GM21447 (cell line): Measurements from ENCODE around the gene VPS13A.
"Not testable (repeated sequence)": the region's sequence is repeated elsewhere in the genome, so short reads cannot be mapped to it uniquely, and the experiment has no call there.

Experiments
- ATAC-seq: cut with Tn5 transposase; IDR thresholded peaks from one replicate; pipeline ENCODE4 v1.9.1; 2021; ENCODE audit not compliant: unreplicated experiment

The VPS13A gene

GRCh38 chr9:77421506-77422265, 244.4 kb downstream of the VPS13A start:
- ATAC-seq: no peak

DNA sequence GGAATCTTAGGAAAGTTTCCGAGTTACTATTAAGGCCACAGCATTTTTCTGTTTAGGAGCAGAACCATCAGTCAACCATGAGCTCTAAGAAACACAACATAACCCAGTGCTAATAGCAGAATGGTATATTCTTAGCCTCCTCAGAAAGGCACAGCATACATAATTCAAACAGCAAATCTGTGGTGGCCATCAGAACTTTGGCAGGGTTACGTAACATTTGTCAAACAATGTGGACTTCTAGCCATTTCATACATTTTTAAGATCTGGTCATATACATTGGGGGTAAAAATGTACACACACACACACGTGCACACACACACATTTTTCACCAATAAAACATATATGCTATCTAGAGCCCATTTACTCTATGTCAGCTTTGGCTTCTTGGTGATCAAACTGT, 245.6 kb downstream of the VPS13A start:
- ATAC-seq: no peak

- ATAC-seq: no peak
Observed at GRCh38 chr9:77423841-77424240, 246.5 kb downstream of the VPS13A start.

DNA sequence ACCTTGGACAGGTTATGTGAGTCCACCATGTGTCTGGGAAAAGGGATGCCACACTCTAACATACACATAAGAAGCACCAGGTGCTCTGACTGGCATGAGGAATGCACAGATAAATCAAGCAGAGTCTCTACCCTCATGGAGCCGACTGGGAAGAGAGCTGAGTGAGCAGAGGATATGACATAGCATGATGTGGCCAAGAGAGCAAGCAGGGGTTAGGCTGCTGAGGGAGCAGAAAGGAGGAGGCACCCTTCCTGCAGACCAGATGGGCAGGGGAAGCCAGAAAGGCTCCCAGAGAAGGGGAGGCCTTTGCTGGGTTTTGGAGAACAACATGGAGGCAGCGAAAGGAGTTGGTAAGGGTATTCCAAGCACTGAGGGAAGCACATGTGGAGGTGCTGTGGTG, 247.7 kb downstream of the VPS13A start:
- no peak for ATAC-seq

DNA sequence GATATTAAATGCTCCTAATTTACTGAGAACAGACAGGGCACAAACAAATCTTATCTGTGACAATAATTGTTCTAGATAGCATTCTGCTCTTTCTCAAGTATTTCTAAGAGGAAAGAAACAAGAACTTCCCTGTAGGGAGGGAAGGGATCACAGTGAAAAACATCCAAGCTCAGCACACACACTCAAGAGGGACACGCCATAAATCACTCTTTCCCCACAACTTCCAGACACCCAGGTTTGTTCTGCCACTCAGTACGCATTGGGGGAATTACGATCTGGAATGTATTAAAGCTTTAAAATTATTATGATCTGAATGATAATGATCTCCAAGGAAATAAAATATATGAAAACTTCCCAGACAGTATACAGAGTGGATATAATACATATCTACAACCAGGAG, 249.4 kb downstream of the VPS13A start:
- ATAC-seq: no peak

DNA sequence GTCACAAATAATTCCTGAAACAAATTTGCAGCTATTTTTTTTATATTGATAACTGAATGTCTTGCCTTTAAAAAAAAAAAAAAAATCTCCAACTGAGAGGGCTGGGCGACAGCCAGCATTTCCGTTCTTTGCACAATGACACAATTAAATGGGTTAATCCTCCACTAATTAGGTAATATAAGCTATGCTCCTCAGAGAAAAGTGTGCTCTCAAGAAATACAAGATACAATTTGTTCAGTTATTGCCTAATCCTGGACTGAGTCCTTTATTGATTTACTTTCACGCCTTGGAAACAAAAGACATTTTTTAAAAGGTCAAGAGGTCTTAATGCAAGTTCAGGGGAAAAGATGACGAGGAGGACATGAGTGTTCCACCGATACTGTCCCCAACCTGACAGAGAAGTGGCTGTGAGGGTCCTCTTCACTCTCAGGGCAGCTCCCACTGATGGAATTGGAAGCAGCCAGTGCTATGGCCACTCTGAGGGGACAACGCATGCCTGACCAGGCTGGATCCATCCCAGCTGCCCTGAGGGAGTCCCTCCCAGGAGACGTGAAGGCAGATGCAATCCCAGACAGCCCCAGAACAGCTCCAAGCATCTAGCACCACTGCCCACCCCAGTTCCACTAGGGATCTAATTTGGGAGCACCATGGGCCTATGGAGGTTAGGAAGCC, 250.1 kb downstream of the VPS13A start:
- no peak for ATAC-seq

- no peak for ATAC-seq
Observed at GRCh38 chr9:77429928-77430327, 252.6 kb downstream of the VPS13A start.

- ATAC-seq: no peak
Observed at GRCh38 chr9:77432053-77432452, 254.7 kb downstream of the VPS13A start.

DNA sequence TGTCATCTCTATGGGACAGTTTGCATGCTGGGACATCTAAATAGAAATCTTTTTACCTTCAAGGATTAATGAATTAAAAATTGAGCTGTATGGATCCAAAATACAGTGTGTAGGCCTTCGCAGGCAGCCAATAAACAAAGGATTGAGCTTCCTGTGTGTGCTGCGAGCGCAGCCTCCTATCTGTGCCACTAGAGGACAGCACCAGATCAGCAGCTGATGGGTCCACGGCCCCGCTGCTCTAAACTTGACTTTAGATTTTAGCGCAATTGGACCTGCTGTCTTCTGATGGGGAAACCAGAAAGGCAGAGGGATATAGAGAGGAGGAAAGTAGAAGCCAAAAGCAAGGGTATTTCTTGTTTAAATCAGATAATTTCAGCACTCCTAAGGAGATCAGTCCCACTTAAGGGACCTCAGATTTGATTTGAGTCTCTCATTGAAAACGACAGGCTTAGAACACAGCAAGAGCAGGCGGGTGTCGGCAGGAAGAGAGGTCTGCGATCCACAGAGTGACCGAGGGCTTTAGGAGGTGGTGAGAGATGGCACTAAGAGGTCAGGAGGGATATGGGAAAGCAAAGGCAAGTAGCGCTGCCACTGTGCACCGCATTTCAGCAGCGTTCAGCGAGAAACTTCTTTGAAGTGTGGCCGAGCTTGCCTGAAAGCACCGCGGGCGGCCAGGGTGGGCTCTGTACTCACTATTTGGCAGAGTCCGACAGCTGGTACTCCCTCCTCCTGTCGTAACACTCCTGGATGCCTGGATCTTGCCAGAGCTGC, 256.5 kb downstream of the VPS13A start:
- ATAC-seq: no peak

- no peak for ATAC-seq
Observed at GRCh38 chr9:77435277-77435676, 257.9 kb downstream of the VPS13A start.

DNA sequence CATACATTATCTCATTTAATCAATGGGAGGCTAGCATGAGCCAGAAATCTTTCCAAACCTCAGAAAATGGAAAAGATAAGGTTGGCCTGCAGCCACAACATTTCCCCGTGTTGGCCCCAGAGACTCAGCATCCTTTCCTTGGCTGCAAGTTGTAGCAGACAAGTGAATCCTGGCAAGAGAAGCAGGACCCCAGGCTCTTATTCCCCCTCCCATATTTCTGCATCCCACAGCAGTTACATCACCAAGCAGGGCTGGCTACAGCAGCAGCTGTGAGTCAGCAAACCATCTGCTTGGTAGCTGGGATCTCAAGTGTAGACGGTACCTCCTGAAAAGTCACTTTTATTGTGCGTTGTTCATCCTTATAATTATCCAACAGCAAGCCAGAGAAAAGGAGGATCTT, 258.4 kb downstream of the VPS13A start:
- no peak for ATAC-seq

GRCh38 chr9:77438653-77439052, 261.3 kb downstream of the VPS13A start:
- ATAC-seq: no peak

DNA sequence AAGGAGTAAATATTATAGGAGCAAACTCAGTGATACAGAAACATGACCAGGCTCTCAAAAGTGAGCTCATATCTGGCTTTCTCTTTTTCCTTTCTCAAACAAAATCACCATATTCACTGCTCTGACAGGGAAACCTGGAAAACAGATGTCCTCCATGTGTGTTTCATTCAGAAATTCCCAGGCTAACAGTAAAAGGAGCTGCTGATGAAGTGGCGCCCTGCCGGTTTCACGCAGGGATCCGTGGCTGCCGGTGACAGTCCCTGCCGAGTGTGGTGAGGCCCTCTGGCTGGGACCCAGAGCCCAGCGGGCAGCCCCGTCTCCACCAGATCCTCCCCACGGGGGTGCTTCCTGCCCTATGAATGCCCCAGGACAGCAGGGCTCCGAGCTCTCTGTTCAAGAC, 262.7 kb downstream of the VPS13A start:
- ATAC-seq: no peak

DNA sequence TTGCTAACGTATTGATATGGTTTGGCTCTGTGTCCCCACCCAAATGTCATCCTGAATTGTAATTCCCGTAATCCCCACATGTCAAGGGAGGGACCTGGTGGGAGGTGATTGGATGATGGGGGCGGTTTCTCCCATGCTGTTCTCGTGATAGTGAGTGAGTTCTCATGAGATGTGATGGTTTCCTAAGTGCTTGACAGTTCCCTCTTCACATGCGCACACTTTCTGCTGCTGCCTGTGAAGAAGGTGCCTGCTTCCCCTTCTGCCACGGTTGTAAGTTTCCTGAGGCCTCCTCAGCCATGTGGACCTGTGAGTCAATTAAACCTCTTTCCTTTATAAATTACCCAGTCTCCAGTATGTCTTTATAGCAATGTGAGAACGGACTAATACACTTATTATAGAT, 263.8 kb downstream of the VPS13A start:
- not testable (repeated sequence) for ATAC-seq

- no peak for ATAC-seq
Observed at GRCh38 chr9:77442436-77442835, 265.1 kb downstream of the VPS13A start.

DNA sequence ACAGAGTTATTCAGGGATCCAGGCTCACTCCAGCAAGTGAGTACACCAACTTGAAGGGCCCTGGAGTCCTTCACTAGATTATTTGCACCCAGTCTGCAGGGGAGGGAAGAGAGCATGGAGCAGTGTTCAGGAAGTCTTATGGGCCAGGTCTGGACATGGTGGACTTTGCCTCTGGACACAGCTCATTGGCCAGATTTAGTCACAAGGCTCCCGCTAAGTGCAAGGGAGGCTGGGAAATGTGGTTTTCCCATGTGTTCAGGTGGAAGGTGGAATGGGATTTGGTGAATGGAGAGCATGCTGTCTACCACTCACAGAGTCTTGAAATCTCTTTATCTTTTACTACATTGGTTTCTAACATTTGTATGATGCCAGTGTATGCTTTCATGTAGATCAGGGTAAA, 270.3 kb downstream of the VPS13A start:
- no peak for ATAC-seq

- no peak for ATAC-seq
Observed at GRCh38 chr9:77449240-77450084, 272.1 kb downstream of the VPS13A start.

DNA sequence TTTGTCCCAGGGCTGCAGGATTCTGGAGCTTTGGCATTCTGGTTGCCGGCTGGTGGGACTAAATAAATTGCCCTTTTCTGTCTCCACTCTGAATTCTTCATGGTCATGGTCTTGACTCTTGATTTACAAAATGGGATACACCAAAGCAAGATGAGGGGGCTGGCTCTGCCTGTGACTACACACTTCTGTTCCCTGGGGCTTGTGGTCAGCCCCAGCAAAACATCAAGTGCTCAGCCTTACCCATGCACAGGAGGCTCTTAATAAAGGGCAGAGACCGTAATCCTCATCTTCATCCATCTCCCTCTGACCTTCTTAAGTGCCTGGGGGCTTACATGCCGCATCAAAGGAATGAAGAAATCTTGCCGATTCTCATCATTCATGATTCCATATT, 272.7 kb downstream of the VPS13A start:
- ATAC-seq: no peak

GRCh38 chr9:77451507-77451906, 274.2 kb downstream of the VPS13A start:
- no peak for ATAC-seq

GRCh38 chr9:77453825-77454647, 276.7 kb downstream of the VPS13A start:
- ATAC-seq: no peak
